GM10266 (cell line): ENCODE results near the gene DLG2.

Experiments
- DNase-seq: peaks from one replicate; pipeline ENCODE4 v3.0.0; 2012; ENCODE audit errors: extremely low spot score
- CTCF ChIP-seq: IDR thresholded peaks from 2 replicates; pipeline ENCODE4 v1.5.1; 2012; ENCODE audit warnings: mild to moderate bottlenecking, low read depth; ENCODE audit not compliant: control insufficient read depth, insufficient read depth; ENCODE audit errors: missing control alignments

The DLG2 gene

DNA sequence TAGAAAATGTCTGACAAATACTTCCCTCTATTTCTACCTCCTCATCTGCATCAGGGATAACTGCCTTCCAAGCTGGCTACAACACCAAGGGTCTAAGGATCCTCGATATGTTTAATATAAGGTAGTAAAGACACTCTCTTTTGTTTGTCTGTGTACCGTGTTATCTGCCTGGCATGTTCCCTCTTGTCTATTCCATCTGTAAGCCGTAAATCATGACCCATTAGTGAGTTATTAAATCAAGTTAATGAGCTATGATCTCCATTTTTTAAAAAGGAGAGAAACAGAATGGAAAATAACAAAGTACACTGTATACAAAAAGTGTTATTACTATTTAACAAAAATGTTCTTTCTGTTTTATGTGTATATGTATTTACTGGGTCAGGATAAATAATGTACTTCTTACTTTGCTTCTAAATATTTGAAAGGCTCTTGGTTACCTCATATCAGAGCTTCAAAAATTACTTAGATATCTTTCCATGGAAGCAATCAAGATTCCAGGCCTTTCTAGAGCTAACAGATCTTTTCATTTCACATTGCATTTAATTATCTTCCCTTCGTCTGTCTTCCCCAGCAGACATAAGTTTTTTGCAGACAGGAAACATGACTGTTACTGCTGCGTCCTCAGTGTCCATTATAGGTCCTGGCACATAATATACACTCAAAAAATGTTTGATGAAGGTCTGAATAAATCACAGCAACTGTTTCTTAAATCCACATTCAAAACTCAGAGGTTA lies 1998.4 kb downstream of the DLG2 start:
- TF ChIP-seq CTCF, result no peak
- no peak for DNase-seq

DNA sequence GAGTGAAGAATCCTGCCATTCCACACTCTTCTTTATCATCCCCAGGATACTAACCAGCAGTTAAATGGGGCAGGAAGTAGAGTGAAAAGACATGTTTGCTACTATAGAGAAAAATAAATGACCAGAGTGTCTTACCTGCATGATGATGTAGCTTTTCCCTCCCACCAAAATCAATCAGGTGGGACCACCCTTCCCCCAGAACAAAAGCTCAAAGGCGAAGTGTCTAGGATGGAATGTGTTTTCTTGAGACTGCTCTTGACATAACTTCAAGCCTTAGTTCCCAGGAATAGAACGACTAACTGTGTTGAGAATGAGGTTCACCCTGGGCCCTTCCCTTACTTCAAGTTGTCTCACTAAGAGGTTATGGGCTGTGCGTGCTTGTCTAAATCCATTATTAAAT lies 2001.8 kb downstream of the DLG2 start:
- no peak for DNase-seq
- no peak for TF ChIP-seq CTCF

GRCh38 chr11:83617671-83618070 lies 2009.5 kb downstream of the DLG2 start:
- no peak for DNase-seq
- TF ChIP-seq CTCF, result no peak

DNA sequence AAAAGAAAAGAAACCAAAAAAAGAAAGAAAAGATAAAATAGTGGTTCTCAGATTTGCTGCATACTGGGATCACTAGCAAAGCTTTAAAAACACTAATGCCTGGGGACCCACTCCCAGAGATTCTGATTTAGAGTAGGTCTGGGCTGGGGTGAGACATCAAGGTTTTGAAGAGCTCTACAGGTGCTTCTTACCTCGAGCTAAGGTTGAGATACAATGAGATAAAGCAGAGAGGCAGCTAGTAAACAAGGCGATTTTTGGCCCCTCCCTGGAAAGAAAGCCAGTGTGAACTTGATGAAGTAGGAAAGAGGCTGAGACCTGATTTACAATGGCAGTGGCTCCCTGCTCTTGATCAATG lies 2013.4 kb downstream of the DLG2 start:
- TF ChIP-seq CTCF, result no peak
- no peak for DNase-seq

DNA sequence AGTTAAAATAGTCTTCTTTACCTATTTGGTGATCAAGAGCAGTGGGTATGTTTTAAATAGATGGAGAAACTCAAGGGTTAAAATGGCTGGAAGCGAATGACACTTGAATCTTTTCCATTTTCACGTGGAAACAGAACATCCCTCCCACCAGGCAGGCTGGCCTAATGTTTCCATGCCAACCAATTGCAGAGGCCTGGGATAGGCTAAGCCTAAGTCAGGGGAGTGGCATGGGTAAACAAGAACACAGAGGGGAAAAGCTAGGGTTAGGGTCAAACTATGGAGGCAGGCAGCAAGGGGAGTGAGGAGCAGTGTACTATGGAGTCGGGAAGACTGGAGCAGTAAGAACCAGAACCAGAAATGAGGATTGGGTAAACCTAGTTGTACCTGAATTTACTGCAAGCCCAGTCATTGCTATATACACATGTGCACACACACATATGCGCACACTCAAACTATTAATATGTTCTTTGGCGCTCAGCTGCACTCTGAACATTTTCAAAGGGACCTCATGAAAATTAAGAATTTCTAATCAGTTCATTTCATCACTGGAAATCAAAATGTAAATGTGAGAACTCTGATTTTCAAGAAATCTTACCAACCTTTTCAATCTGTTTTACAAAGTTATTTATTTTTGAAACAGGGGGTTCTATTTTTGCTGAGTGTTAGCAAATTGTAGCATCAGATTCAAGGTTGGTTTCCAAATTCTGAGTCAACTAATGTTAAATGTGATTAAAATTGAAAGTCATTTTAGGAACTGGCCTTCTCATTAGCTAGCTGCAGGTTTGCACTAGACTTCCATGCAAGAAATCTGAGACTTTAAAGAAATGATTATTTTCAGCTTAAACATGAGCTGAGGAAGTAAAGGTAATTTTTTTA lies 2014.0 kb downstream of the DLG2 start:
- no peak for TF ChIP-seq CTCF
- peak; percentile 38 for DNase-seq

GRCh38 chr11:83611600-83611999 lies 2015.5 kb downstream of the DLG2 start:
- no peak for DNase-seq
- no peak for TF ChIP-seq CTCF

DNA sequence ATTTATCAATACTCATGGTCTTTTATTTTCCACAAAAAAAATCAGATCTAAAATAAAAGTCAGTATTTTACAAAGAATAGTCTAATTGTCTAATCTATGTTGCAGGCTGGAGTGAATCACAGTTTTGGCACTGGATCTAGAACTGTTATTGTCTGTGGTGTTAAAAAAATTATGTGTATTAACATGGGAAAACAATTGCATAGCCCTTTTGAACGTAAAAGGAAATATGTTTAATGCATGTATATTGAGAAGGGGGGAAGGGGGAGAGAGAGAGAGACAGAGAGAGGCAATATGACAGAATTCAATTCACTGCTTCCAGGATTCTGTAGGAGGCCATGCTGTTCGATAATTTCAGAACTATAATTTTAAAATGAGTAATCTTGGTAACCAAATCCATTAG lies 2016.1 kb downstream of the DLG2 start:
- no peak for DNase-seq

More for the DNA sequence above, 2016.1 kb downstream of the DLG2 start:
- no peak for TF ChIP-seq CTCF
